Measurements from ENCODE around the gene MCRIP1.

Gene MCRIP1

DNA sequence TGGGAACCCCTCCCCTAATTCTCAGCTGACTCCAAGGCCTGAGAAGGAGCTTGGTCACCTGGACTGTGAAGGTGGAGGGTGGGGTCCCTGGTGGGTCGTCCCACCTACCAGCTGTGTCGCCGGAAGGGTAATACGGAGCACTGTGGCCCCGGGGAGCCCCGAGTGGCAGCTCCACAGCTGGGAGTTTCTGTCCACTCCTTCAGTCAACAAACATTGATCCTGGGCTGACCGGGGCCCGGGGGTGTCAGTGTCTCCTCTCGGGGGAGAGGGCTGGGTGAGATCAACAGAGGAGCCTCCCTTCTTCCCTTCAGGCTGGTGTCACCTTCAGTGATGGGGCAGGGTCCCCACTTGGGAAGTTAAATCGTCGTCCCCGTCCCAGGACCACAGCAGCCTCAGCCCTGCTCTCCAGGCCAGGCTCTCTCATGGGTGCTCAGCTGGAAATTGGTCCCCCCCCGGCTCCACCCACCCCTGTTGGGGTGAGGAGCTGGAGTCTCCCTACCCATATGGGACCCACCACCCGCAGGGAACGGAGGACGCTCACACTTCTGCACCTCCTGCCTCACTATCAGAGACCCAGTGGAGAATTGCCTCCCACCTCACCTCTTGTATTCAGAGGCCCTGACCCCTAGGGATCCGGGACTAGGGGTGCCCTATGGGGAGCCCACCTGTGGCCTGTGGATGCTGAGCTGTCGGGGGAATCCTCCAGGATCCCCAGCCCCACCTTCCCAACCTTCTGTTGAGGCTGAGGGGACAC, 27.2 kb downstream of the MCRIP1 start:
- no peak for DNase-seq (ENCODE audit: low read depth in 2 of 3, low spot score in 2 of 3)

DNA sequence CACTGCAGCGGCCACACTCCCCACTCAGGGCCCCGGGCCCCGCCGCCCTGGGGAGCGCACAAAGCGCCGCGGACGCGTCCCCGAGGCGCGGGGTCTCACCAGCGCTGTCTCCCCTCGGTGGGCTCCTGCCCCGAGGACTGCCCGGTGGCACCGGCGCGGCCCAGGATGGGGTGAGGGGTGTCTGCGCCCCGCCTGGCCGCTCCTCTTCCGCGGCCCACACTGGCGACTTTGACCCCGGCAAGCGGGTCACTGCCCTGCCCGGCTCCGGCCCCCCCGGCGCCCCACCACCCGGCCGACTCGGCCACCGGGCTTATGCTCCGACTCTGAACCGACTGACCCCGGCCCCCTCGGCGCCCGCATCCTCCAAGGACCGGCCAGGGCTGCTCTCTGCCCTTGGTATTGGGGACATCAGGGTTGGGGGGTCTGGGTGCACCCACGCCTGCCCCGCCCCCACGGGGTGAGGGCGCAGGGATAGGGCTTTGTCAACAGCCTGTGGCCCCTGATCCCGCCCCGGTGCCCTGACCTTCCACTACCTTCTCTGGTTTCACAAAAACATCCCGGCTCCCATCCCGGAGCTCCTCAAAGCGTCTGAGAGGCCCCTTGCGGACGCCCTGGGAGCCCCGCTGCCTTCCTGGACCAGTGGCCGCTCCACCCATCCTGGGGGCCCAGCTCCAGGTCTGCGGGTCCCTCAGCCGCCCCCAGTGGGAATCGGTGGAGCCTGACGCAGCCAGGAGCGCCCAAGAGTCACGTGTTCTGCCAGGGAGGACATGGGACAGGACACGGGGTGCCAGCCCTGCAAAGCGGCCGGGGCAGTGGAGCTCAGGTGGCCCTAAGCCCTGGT, 28.3 kb downstream of the MCRIP1 start:
- DNase-seq (ENCODE audit: low read depth in 2 of 3, low spot score in 2 of 3) = no peak

DNA sequence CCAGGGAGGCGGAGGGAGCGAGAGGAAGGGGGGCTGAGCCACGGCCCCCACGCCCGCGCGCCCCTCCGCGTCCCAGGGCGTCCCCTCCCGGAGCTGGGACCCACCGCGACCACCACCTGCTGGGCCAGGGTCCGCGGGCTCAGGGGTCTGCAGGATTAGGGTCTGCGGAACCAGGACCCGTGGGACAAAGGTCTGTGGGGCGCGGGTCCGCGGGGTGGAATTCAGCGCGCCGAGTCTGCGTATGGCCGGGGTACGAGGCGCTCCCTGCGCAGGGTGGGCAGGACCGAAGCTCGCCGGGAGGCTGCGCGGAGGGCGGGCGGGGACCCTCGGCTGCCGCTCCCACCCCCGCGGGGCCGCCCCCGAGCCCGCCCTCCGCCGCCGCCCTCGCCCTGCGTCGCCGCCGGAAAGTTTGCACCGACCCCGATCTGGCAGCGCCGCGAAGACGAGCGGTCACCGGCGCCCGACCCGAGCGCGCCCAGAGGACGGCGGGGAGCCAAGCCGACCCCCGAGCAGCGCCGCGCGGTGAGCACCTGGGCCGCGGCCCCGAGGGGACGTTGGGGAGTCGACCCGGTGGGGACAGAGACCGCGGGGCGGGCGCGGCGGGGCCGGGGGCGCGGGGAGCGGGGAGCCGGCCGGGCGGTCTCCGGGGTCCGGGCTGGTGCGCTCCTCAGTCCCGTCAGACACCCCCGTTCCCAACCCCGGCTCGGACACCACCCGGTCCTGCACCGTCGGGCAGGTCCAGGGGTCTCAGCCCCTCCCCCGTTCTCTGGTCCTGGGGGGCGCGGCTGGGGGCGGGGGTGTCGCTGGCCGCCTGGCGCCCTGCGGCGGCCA, 29.1 kb downstream of the MCRIP1 start, which contains the start of gene GCGR:
Gene GCGR (plus strand): TSS at position 423 of the 831 bp plus-strand sequence. CDS start 4,869 bp downstream, outside the sequence.
- no peak for DNase-seq (ENCODE audit: low read depth in 2 of 3, low spot score in 2 of 3)

DNA sequence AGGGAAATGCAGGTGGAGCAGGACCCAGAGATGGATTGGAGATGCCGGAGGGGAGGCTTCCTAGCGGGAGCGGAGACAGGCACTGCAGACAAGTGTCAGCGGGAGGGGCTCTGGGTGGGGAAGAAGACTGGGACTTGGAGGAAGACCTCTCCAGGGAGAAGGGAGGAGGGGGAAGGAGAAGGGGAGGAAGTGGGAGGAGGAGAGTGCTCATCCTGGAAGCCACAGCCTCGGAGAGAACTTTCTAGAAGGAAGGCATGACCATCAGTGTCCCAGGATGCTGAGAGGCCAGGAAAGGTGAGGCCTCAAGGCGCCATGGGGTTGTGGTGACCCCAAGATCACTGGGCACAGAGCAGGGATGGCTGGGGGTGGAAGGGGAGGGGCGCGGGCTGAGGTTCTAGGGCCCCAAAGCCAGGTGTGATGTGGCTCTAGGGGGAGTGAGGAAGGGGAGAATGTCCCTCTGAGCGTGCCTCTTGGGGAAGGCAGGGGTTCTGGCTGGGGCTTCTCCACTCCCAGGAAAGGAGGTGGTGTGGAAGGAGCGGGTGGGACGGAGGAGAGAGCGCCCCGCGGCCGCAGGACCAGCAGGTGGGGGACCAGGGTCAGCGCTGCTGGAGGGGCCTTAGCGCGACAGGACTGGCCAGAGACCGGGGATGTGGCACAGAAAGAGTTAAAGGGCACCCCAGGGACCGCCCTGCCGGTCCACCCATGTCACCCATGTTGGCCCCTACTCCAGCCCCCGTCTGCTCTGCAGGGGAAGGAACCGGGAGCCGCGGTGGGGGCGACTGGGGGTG, 30.0 kb downstream of the MCRIP1 start:
- DNase-seq (ENCODE audit: low read depth in 2 of 3, low spot score in 2 of 3) = no peak

DNA sequence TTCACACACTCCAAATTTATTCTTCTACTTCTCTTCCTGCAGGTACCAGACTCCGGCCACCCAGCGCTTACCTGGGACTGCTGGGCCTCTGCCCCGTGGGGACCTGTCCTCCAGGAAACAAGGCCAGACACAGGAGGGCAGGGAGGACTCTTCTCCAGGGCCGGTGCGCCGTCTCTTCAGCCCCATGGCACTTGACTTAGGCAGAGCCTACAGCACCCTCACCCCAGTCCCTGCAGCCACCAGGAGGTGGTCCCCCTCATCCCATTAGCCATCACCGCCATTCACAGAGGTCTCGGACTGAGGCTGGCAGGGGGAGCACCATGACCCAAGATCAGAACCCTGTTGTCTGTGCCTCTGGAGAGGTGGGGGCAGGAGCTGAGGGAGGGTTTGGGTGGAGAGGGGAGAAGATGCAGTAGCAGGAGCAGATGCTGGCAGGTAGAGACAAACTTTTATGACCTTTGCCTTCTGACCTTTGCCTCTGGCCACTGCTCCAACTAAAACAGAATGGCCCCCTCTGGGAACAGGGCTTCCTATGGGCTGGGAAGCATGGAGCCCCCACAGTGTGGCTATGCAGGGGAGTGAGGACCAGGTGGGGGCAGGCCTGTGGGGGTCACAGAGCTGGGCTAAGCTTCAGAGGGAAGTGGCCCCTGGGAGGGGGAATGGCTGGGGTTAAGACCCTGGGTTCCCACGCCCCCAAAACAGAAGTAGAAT, 30.9 kb downstream of the MCRIP1 start:
- DNase-seq (ENCODE audit: low read depth in 2 of 3, low spot score in 2 of 3) = no peak

DNA sequence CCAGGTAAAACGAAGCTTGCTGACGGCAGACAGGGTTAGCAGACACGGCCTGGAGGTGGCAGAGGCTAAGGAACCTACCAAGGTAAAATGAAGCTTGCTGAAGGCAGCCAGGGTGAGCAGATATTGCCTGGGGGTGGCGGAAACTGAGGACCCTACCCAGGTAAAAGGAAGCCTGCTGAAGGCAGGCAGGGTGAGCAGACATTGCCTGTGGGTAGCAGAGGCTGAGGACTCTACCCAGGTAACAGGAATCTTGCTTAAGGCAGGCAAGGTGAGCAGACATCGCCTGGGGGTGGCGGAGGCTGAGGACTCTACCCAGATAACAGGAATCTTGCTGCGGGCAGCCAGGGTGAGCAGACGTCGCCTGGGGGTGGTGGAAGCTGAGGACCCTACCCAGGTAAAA, 31.8 kb downstream of the MCRIP1 start:
- no peak for DNase-seq (ENCODE audit: low read depth in 2 of 3, low spot score in 2 of 3)

DNA sequence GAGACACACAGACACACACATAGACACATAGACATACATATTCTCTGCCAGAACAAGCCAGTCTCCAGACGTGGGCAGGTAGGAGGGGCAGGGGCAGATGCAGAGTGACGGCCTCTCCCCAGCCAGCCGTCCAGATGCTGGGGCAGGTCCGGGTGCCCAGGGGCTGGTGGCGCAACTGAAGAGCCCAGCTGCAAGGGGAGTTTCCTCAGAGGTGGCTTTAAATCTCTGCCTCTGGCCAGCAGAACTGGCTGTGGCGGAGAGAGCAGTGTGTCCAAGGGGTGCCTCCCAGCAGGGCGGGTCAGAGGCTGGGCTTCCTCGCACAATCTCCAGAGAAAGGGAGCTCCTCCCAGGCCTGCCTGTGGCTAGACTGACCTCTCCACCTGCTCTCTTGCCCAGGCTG, 38.6 kb downstream of the MCRIP1 start:
- DNase-seq (ENCODE audit: low read depth in 2 of 3, low spot score in 2 of 3) = no peak

DNA sequence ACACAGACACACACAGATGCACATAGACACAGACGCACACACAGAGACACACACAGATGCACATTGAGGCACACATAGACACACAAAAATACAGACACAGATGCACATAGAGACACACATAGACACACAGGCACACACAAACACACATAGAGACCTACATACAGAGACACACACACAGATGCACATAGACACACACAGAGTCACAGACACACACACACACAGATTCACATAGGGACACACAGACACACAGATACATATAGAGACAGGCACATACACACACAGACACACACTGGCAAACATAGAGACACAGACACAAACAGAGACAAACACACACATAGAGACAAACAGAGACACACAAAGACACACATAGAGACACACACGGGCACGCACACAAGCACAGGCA, 39.0 kb downstream of the MCRIP1 start:
- DNase-seq (ENCODE audit: low read depth in 2 of 3, low spot score in 2 of 3) = no peak

DNA sequence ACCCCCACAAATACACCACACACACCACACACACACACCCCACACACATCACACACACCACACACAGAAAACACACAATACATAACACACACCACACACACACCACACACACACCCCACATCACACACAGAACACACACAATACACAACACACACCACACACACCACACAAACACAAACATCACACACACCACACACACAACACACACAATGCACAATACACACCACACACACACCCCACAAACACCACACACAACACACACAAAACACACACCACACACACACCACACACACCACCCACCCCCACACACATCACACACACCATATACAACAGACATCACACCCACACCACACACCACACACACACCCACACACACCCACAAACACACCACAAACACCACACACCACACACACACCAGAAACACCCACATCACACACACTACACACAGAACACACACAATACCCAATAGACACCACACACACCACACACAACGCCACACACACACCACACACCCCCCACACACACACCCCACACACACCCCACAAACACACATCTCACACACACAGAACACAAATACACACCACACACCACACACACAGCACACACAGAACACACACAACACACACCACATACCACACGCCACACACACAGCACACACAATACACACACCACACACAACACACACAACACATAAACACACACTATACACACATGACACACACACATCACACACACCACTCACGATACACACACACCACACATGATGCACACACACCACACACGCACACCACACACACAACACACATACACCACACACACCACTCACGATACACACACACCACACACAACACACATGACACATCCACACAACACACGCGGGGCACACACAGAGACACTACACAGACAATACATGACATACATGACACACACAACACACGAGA, 40.1 kb downstream of the MCRIP1 start:
- DNase-seq (ENCODE audit: low read depth in 2 of 3, low spot score in 2 of 3) = no peak
